Neural crest cell (in vitro differentiated cells): ENCODE data around the gene PCLO. TPM values are rescaled to one million over a fixed set of nuclear protein-coding genes. Genes with fewer than 3 reads are reported as not detected.

Experiments
- DNase-seq: peaks from one replicate; pipeline ENCODE4 v3.0.0; 2021; ENCODE audit warnings: low read depth, mixed read lengths, low spot score
- H3K27ac Mint-ChIP-seq: one replicate; pipeline ENCODE4 v1.8.0; 2021; ENCODE audit warnings: mild to moderate bottlenecking, mixed read lengths; ENCODE audit not compliant: unreplicated experiment
- H3K27me3 Mint-ChIP-seq: 2 replicates; pipeline ENCODE4 v1.8.0; 2021; ENCODE audit warnings: low read depth, mild to moderate bottlenecking, mixed read lengths
- H3K36me3 Mint-ChIP-seq: 2 replicates; pipeline ENCODE4 v1.8.0; 2021; ENCODE audit warnings: low read depth, mild to moderate bottlenecking, mixed read lengths
- H3K4me1 Mint-ChIP-seq: 2 replicates; pipeline ENCODE4 v1.8.0; 2021; ENCODE audit warnings: mixed read lengths
- H3K4me3 Mint-ChIP-seq: one replicate; pipeline ENCODE4 v1.8.0; 2021; ENCODE audit warnings: mild to moderate bottlenecking, mixed read lengths
- H3K9me3 Mint-ChIP-seq: 2 replicates; pipeline ENCODE4 v1.8.0; 2021; ENCODE audit warnings: mixed read lengths
- CTCF ChIP-seq: fragments of 200-600 bp; sonication (generic); conservative IDR thresholded peaks from 2 replicates; pipeline ENCODE4 v1.5.0; 2021; ENCODE audit warnings: antibody characterized with exemption, mild to moderate bottlenecking
- total RNA-seq: library from RNA; stranded (reverse); gene quantifications from 2 replicates; pipeline ENCODE4 v1.2.1, GENCODE V29; 2021

PCLO gene
- total RNA-seq, 1 donor from 2014 or later = 3.5 TPM

- no peak for DNase-seq
- peaks cover 8% of the 10 kb centered on the region for H3K36me3 Mint-ChIP-seq
- no peak overlapping the region for H3K4me3 Mint-ChIP-seq
- H3K9me3 Mint-ChIP-seq = peaks cover 8% of the 10 kb centered on the region
- H3K4me1 Mint-ChIP-seq = no peaks in the 10 kb centered on the region
- TF ChIP-seq CTCF = no peak
- no peak overlapping the region for H3K27ac Mint-ChIP-seq
- no peaks in the 10 kb centered on the region for H3K27me3 Mint-ChIP-seq
Observed at GRCh38 chr7:82998436-82998835, 164.2 kb downstream of the PCLO start.

GRCh38 chr7:82985144-82985802, 177.4 kb downstream of the PCLO start:
- H3K36me3 Mint-ChIP-seq = no peaks in the 10 kb centered on the region
- H3K27me3 Mint-ChIP-seq = no peaks in the 10 kb centered on the region
- TF ChIP-seq CTCF = no peak
- H3K27ac Mint-ChIP-seq = no peak overlapping the region
- no peaks in the 10 kb centered on the region for H3K9me3 Mint-ChIP-seq
- DNase-seq = no peak
- H3K4me1 Mint-ChIP-seq = no peaks in the 10 kb centered on the region
- H3K4me3 Mint-ChIP-seq = no peak overlapping the region

GRCh38 chr7:82980130-82980788, 182.4 kb downstream of the PCLO start:
- Mint-ChIP-seq H3K27ac (no peak overlapping the region), H3K4me3 (no peak overlapping the region), H3K36me3 (no peaks in the 10 kb centered on the region), H3K27me3 (no peaks in the 10 kb centered on the region), H3K9me3 (no peaks in the 10 kb centered on the region), H3K4me1 (no peaks in the 10 kb centered on the region)
- DNase-seq = no peak
- TF ChIP-seq CTCF = no peak

GRCh38 chr7:82975811-82976468, 186.7 kb downstream of the PCLO start:
- H3K9me3 Mint-ChIP-seq = no peaks in the 10 kb centered on the region
- no peaks in the 10 kb centered on the region for H3K36me3 Mint-ChIP-seq
- no peak for DNase-seq
- no peaks in the 10 kb centered on the region for H3K27me3 Mint-ChIP-seq
- H3K4me3 Mint-ChIP-seq = no peak overlapping the region
- no peak for TF ChIP-seq CTCF
- H3K27ac Mint-ChIP-seq = no peak overlapping the region
- no peaks in the 10 kb centered on the region for H3K4me1 Mint-ChIP-seq

- Mint-ChIP-seq H3K9me3 (no peaks in the 10 kb centered on the region), H3K27me3 (no peaks in the 10 kb centered on the region), H3K27ac (no peak overlapping the region), H3K4me3 (no peak overlapping the region), H3K4me1 (no peaks in the 10 kb centered on the region), H3K36me3 (no peaks in the 10 kb centered on the region)
- no peak for DNase-seq
- no peak for TF ChIP-seq CTCF
Observed at GRCh38 chr7:82972135-82972534, 190.5 kb downstream of the PCLO start.
